Endothelial cell of umbilical vein (primary cell): Measurements from ENCODE around the gene BRCA1. TPM values are rescaled to one million over a fixed set of nuclear protein-coding genes. Genes with fewer than 3 reads are reported as not detected.

Source experiments
- BruUV-seq: library from RNA; stranded (reverse); fragments of 400-500 nt; replicated peaks from 2 replicates; lab custom pipeline; 2021; lab: Mats Ljungman, UMichigan
- CTCF ChIA-PET: fragments of 300-600, 350-600 bp; sonication (Branson Sonifier 250); formaldehyde crosslinking; loops from one replicate; lab custom pipeline; 2021; ENCODE audit warnings: antibody characterized with exemption, inconsistent platforms; lab: Charles Lee
- POLR2A ChIA-PET: fragments of 300-600, 350-600 bp; sonication (Branson Sonifier 250); formaldehyde crosslinking; loops from one replicate; lab custom pipeline; 2021; ENCODE audit warnings: antibody characterized with exemption, inconsistent platforms; lab: Charles Lee
- DNase-seq: peaks from one replicate; pipeline ENCODE4 v3.0.0-alpha.2; 2011; ENCODE audit warnings: low read depth, low spot score
- FAIRE-seq: peaks from 2 replicates; lab custom pipeline; 2011; peaks lifted over from hg19 to GRCh38; lab: Jason Lieb, UNC
- H2AFZ ChIP-seq: 2 replicates; pipeline ENCODE4 v1.6.0; 2012; ENCODE audit warnings: low read depth, low read length, control low read depth, inconsistent platforms
- H3K27ac ChIP-seq: 2 replicates; pipeline ENCODE4 v1.5.1; 2011; ENCODE audit warnings: low read depth, mild to moderate bottlenecking, control low read depth, low read length, moderate library complexity; ENCODE audit not compliant: insufficient read depth
- H3K27me3 ChIP-seq, 2 experiments: 2 replicates each; pipeline versions ENCODE4 v1.6.0 to v1.6.1; 2011; ENCODE audit warnings: low read length in 2 of 2, mixed read lengths in 1 of 2; ENCODE audit not compliant: control insufficient read depth in 2 of 2, insufficient read depth in 2 of 2
- H3K36me3 ChIP-seq, 2 experiments: 2 replicates in 1 of 2; 3 replicates in 1 of 2; pipeline ENCODE4 v1.5.1; 2011; ENCODE audit warnings: low read length in 2 of 2, mild to moderate bottlenecking in 1 of 2, moderate library complexity in 1 of 2; ENCODE audit not compliant: control insufficient read depth in 2 of 2, insufficient read depth in 2 of 2; ENCODE audit errors: extremely low read depth in 1 of 2
- H3K4me1 ChIP-seq: 3 replicates; pipeline ENCODE4 v1.5.1; 2011; ENCODE audit warnings: mild to moderate bottlenecking, low read length; ENCODE audit not compliant: control insufficient read depth, insufficient read depth; ENCODE audit errors: extremely low read depth
- H3K4me2 ChIP-seq: 2 replicates; pipeline ENCODE4 v1.6.1; 2011; ENCODE audit warnings: low read length, control low read depth, mixed read lengths; ENCODE audit not compliant: insufficient read depth
- H3K4me3 ChIP-seq, 3 experiments: fragments of 200-600 bp in 1 of 3; sonication (generic), shearing (Covaris generic) in 1 of 3; replicated peaks in 1 of 3; 2 replicates each; pipeline ENCODE4 v1.5.1; 2011 to 2016; ENCODE audit warnings: control low read depth in 3 of 3, low read length in 3 of 3, mild to moderate bottlenecking in 2 of 3, inconsistent platforms in 1 of 3, low read depth in 1 of 3, moderate library complexity in 1 of 3; ENCODE audit not compliant: insufficient read depth in 1 of 3
- H3K79me2 ChIP-seq: 2 replicates; pipeline ENCODE4 v1.6.0; 2012; ENCODE audit warnings: low read length, inconsistent platforms; ENCODE audit not compliant: control insufficient read depth, insufficient read depth
- H3K9ac ChIP-seq: replicated peaks from 2 replicates; pipeline ENCODE3; 2011; ENCODE audit warnings: low read length, control low read depth; ENCODE audit not compliant: insufficient read depth; ENCODE audit errors: extremely low read depth
- H3K9me1 ChIP-seq: replicated peaks from 3 replicates; pipeline ENCODE4 v1.6.0; 2011; ENCODE audit warnings: mild to moderate bottlenecking, low read length; ENCODE audit not compliant: control insufficient read depth, insufficient read depth; ENCODE audit errors: extremely low read depth
- H3K9me3 ChIP-seq: replicated peaks from 2 replicates; pipeline ENCODE4 v1.5.1; 2012; ENCODE audit warnings: low read length, inconsistent platforms; ENCODE audit not compliant: control insufficient read depth, insufficient read depth
- H4K20me1 ChIP-seq: replicated peaks from 2 replicates; pipeline ENCODE3; 2011; ENCODE audit warnings: mild to moderate bottlenecking, low read length; ENCODE audit not compliant: control insufficient read depth, insufficient read depth; ENCODE audit errors: extremely low read depth
- EZH2 ChIP-seq: IDR thresholded peaks from 2 replicates; pipeline ENCODE4 v1.6.1; 2012; ENCODE audit warnings: borderline replicate concordance, low read depth, mild to moderate bottlenecking, moderate library complexity, low read length, inconsistent platforms; ENCODE audit not compliant: severe bottlenecking
- FOS ChIP-seq: IDR thresholded peaks from 2 replicates; pipeline ENCODE4 v1.6.1; 2011; ENCODE audit warnings: mild to moderate bottlenecking, low read length, moderate library complexity, borderline replicate concordance; ENCODE audit not compliant: insufficient read depth
- GATA2 ChIP-seq: IDR thresholded peaks from 2 replicates; pipeline ENCODE4 v1.7.0; 2011; ENCODE audit warnings: low read depth, mild to moderate bottlenecking, moderate library complexity, mixed read lengths, low read length; ENCODE audit not compliant: insufficient read length, insufficient read depth
- JUN ChIP-seq: IDR thresholded peaks from 2 replicates; pipeline ENCODE4 v1.6.1; 2011; ENCODE audit warnings: borderline replicate concordance, low read depth; ENCODE audit not compliant: insufficient read length, insufficient read depth
- MYC ChIP-seq: IDR thresholded peaks from one replicate; pipeline ENCODE4 v1.6.1; 2011; ENCODE audit warnings: mild to moderate bottlenecking, low read depth, low read length
- POLR2A ChIP-seq: IDR thresholded peaks from 2 replicates; pipeline ENCODE4 v1.6.1; 2012; ENCODE audit warnings: low read depth, mild to moderate bottlenecking, control low read depth, low read length
- POLR2AphosphoS5 ChIP-seq: IDR thresholded peaks from 2 replicates; pipeline ENCODE4 v1.6.1; 2012; ENCODE audit warnings: low read depth, mild to moderate bottlenecking, control low read depth, low read length, moderate library complexity; ENCODE audit not compliant: insufficient read depth
- dilution Hi-C: fragments of 300-500 bp; cut with MboI; formaldehyde crosslinking; loops from one replicate; pipeline ENCODE4 v1.15.0; 2019; ENCODE audit warnings: low sequenced_read_pairs; ENCODE audit not compliant: extremely low pct_ligation_motif_present
- intact Hi-C: fragments of 100-400 bp; cut with micrococcal nuclease; formaldehyde crosslinking; loops from one replicate; pipeline ENCODE4 v1.10.0; 2022
- polyA plus RNA-seq, 4 experiments: library from polyadenylated mRNA; depleted of rRNA in 3 of 4; stranded (reverse) in 3 of 4; unstranded in 1 of 4; fragments of >200 nt; gene quantifications; 2 replicates each; pipeline versions ENCODE4 v1.2.1 to v1.2.3, GENCODE V29; 2011 to 2012; ENCODE audit warnings: missing spikeins in 1 of 4
- total RNA-seq: library from RNA; stranded (reverse); gene quantifications from 2 replicates; pipeline ENCODE4 v1.2.3, GENCODE V29; 2021
- TF ChIP-seq, protein P1 (sequence below), 2 donors: IDR thresholded peaks; 1 replicate in 1 of 2; 2 replicates in 1 of 2; pipeline ENCODE4 v1.5.1; 2011; ENCODE audit warnings: low read length in 2 of 2, mild to moderate bottlenecking in 2 of 2, moderate library complexity in 2 of 2, control low read depth in 1 of 2, inconsistent platforms in 1 of 2, low read depth in 1 of 2; ENCODE audit not compliant: insufficient read depth in 1 of 2; ENCODE audit errors: extremely low read depth in 1 of 2
- TF ChIP-seq, protein P2 (sequence below): IDR thresholded peaks from 2 replicates; pipeline ENCODE4 v1.6.1; 2011; ENCODE audit not compliant: insufficient read depth, insufficient read length

The BRCA1 gene
- total and polyA plus RNA-seq, 2 donors (not counting 3 experiments of a cell fraction or from before 2014, with no cell fraction given) = 14.3 to 29.0 TPM

DNA sequence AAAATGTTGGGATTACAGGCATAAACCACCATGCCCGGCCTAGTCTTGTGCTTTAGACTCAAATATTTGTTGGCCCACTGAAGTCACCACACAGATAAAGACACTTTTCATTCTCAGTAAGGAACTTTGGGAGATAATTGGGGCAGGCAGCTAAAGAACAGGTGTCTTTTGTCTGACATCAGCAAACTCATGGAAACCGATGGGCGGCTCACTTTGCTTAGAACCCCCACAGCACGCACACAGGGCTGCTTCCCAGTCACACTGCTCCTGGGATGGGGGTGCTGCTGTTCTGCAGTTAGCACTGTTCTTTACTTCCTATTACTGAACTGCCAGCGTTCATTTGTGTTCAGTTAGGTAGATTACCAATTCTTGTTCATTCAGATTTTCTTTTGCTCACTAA is 18.0 kb upstream of the BRCA1 start:
- POLR2A ChIA-PET = no interaction called here
- dilution Hi-C loops (no loop called here), intact Hi-C loops (no loop called here)
- no peaks in the 10 kb centered on the region for H3K79me2 ChIP-seq
- FAIRE-seq = no peak
- BruUV-seq = no TSS peak
- no peak overlapping the region for H2AFZ ChIP-seq
- no peaks in the 10 kb centered on the region for H3K9me1 ChIP-seq
- TF ChIP-seq JUN = no peak
- H3K4me1 ChIP-seq = no peaks in the 10 kb centered on the region
- no peaks in the 10 kb centered on the region for H3K27me3 ChIP-seq
- no peaks in the 10 kb centered on the region for H3K36me3 ChIP-seq
- no peak overlapping the region for H3K9ac ChIP-seq
- no peak overlapping the region for H3K27ac ChIP-seq
- CTCF ChIA-PET = no interaction called here
- no peak overlapping the region for H3K4me3 ChIP-seq
- H3K4me2 ChIP-seq = no peak overlapping the region
- DNase-seq = no peak
- H4K20me1 ChIP-seq = no peaks in the 10 kb centered on the region
- no peaks in the 10 kb centered on the region for H3K9me3 ChIP-seq

DNA sequence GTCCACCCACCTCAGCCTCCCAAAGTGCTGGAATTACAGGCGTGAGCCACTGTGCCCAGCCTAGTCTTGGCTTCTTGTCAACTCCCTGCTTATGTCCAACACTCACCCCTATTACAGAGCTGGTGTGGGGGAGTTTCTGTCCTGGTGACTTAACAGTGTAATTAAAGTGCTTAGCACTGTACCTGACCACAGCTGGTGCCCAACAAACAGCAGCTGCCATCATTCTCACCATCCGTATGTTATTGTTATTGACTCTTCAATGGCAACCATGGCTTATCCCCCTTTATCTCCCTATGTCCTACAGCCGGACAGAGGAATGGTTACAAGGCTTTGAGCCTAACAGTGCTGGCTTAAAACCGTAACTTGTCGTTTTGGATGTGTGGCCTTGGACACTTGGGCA is 17.0 kb upstream of the BRCA1 start:
- dilution Hi-C loops = no loop called here
- H3K9me1 ChIP-seq = no peaks in the 10 kb centered on the region
- no peaks in the 10 kb centered on the region for H3K79me2 ChIP-seq
- H3K9me3 ChIP-seq = no peaks in the 10 kb centered on the region
- FAIRE-seq = no peak
- BruUV-seq = no TSS peak
- DNase-seq = no peak
- no peaks in the 10 kb centered on the region for H4K20me1 ChIP-seq
- H3K36me3 ChIP-seq = no peaks in the 10 kb centered on the region
- no peak overlapping the region for H3K4me3 ChIP-seq
- intact Hi-C loops = no loop called here
- H3K27me3 ChIP-seq = no peaks in the 10 kb centered on the region
- H3K4me1 ChIP-seq = no peaks in the 10 kb centered on the region
- no peak overlapping the region for H3K4me2 ChIP-seq
- no peak overlapping the region for H3K27ac ChIP-seq
- H3K9ac ChIP-seq = no peak overlapping the region
- no peak for TF ChIP-seq EZH2
- no peak for TF ChIP-seq FOS
- TF ChIP-seq, protein P1, sequence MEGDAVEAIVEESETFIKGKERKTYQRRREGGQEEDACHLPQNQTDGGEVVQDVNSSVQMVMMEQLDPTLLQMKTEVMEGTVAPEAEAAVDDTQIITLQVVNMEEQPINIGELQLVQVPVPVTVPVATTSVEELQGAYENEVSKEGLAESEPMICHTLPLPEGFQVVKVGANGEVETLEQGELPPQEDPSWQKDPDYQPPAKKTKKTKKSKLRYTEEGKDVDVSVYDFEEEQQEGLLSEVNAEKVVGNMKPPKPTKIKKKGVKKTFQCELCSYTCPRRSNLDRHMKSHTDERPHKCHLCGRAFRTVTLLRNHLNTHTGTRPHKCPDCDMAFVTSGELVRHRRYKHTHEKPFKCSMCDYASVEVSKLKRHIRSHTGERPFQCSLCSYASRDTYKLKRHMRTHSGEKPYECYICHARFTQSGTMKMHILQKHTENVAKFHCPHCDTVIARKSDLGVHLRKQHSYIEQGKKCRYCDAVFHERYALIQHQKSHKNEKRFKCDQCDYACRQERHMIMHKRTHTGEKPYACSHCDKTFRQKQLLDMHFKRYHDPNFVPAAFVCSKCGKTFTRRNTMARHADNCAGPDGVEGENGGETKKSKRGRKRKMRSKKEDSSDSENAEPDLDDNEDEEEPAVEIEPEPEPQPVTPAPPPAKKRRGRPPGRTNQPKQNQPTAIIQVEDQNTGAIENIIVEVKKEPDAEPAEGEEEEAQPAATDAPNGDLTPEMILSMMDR (IDR thresholded peaks at IDR 0.05; ENCODE audit: extremely low read depth in 1 of 2, insufficient read depth in 1 of 2, low read depth in 1 of 2, low read length in 2 of 2) = no peak
- TF ChIP-seq MYC = no peak
- TF ChIP-seq GATA2 = no peak
- TF ChIP-seq, protein P2, sequence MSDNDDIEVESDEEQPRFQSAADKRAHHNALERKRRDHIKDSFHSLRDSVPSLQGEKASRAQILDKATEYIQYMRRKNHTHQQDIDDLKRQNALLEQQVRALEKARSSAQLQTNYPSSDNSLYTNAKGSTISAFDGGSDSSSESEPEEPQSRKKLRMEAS = no peak
- TF ChIP-seq POLR2A = no peak
- no peak for TF ChIP-seq POLR2AphosphoS5
- no peak for TF ChIP-seq JUN
- no peak overlapping the region for H2AFZ ChIP-seq
- POLR2A ChIA-PET = no interaction called here
- CTCF ChIA-PET = interaction anchor here (1.1 kb wide), 1 partner anchor 10 kb away, joined by 3 read pairs; no protein-coding TSS in a partner anchor
